Aorta (tissue), 5 donors: ENCODE results near the gene KCNN1. TPM values are rescaled to one million over a fixed set of nuclear protein-coding genes. Genes with fewer than 3 reads are reported as not detected.
"Not testable (repeated sequence)": the region's sequence is repeated elsewhere in the genome, so short reads cannot be mapped to it uniquely, and the experiment has no call there.

Source experiments
- ATAC-seq: fragments of 200-7000 bp; cut with Tn5 transposase; one replicate; pipeline ENCODE4 v1.9.1; 2022; ENCODE audit warnings: moderate library complexity; ENCODE audit not compliant: low FRiP score
- DNase-seq, 2 donors: peaks; one replicate each; pipeline ENCODE4 v3.0.0-alpha.2; 2020
- H3K27ac ChIP-seq, 2 donors: one replicate each; pipeline ENCODE4 v1.5.1; 2013; ENCODE audit warnings: low read length in 2 of 2, mild to moderate bottlenecking in 2 of 2, moderate library complexity in 2 of 2, control low read depth in 1 of 2, inconsistent platforms in 1 of 2, low read depth in 1 of 2
- H3K27me3 ChIP-seq, 2 donors: one replicate each; pipeline ENCODE4 v1.6.1; 2013; ENCODE audit warnings: control low read depth in 1 of 2, low read length in 1 of 2, mild to moderate bottlenecking in 1 of 2, moderate library complexity in 1 of 2; ENCODE audit not compliant: insufficient read depth in 2 of 2, control insufficient read depth in 1 of 2
- H3K36me3 ChIP-seq, 2 donors: one replicate each; pipeline ENCODE4 v1.6.1; 2013; ENCODE audit warnings: control low read depth in 1 of 2, low read length in 1 of 2, mild to moderate bottlenecking in 1 of 2; ENCODE audit not compliant: insufficient read depth in 2 of 2, control insufficient read depth in 1 of 2
- H3K4me1 ChIP-seq, 2 donors: one replicate each; pipeline ENCODE4 v1.6.1; 2013; ENCODE audit warnings: low read length in 2 of 2, control low read depth in 1 of 2, mild to moderate bottlenecking in 1 of 2, moderate library complexity in 1 of 2; ENCODE audit not compliant: insufficient read depth in 2 of 2, control insufficient read depth in 1 of 2
- H3K4me3 ChIP-seq, 2 donors: one replicate each; pipeline ENCODE4 v1.5.1; 2013; ENCODE audit warnings: low read length in 2 of 2, control low read depth in 1 of 2, mild to moderate bottlenecking in 1 of 2
- H3K9me3 ChIP-seq: one replicate; pipeline ENCODE4 v1.6.1; 2013; ENCODE audit warnings: mild to moderate bottlenecking, low read length; ENCODE audit not compliant: control insufficient read depth
- WGBS, 2 donors: extraction: QIAGEN DNeasy Blood & Tissue Kit; methylation state at CpG; one replicate each; pipeline ENCODE4 v1.1.7; 2013; 5-methylcytosine and 5-hydroxymethylcytosine counted together
- intact Hi-C, 2 donors: fragments of 100-400 bp; cut with DNase I; formaldehyde crosslinking; loops; one replicate each; pipeline versions ENCODE4 v1.14.2 to v1.15.0; 2022
- polyA plus RNA-seq, 2 donors: library from polyadenylated mRNA; stranded (reverse); fragments of 200-250 nt; gene quantifications; one replicate each; pipeline ENCODE4 v1.2.3, GENCODE V29; 2013
- total RNA-seq, 2 donors: library from RNA; stranded (reverse); fragmentation: NEBNext Ultra II Directional; extraction: Animal tissue kit (Norgen Biotek cat#: 25700); gene quantifications; one replicate each; pipeline ENCODE4 v1.2.1, GENCODE V29; 2021
- donor health status: healthy with polysubstance abuse.
- donor health status: Bipolar disorder and iron deficiency.
- donor health status: DM: no; HTN: no; CAD: no.
- donor health status: DM: no; HTN: no; CAD: no.
- donor health status: DM: yes; HTN: yes; CAD: no.

Gene KCNN1
- total and polyA plus RNA-seq, 4 donors, result 0.13 TPM; not detected in 2

DNA sequence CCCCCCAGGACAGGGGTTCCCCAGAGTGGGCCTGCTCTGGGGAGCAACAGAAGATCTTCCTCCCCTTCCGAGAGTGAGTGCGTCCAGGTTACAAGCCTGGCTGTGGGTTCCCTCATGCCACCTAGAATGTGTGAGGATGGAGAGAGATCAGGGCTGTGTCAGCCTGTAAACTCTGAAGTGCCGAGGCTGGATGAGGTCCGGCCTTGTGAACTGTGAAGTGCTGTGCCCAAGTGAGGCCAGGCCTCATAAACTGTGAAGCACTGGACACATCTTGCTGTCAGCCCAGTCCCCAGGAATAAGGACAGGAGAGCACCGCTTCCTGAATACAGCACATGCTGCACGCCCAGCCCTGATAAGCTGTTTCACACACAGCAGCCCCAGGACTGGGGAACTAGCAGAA is 7.6 kb downstream of the KCNN1 start:
- H3K9me3 ChIP-seq, result no peaks in the 10 kb centered on the region
- no peaks in the 10 kb centered on the region for H3K36me3 ChIP-seq
- no peak overlapping the region for H3K27ac ChIP-seq
- H3K27me3 ChIP-seq, result no peaks in the 10 kb centered on the region
- no peak for ATAC-seq
- no peak overlapping the region for H3K4me3 ChIP-seq
- intact Hi-C loops, result no loop called here
- no peak for DNase-seq
- no peaks in the 10 kb centered on the region for H3K4me1 ChIP-seq
- whole genome bisulfite sequencing, 2 donors, result 84 to 86% methylated on average over 6 of the region's 6 CpGs

DNA sequence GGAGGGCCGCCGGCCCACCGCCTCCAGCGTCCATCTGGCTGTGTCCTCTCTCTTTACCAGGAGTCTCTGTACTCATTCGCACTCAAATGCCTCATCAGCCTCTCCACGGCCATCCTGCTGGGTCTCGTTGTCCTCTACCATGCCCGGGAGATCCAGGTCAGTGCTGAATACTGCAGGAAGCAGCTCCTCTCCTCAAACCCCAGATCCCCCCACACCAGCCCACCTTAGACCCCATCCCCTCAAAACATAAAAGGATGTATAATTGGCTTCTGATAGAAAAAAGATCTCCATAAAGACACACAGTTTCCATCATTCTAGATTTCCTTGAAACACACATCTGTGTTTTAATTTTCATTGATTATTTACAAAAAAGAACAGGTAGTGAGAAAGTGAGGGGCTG is 8.1 kb downstream of the KCNN1 start:
- Histone ChIP-seq H3K36me3 (no peaks in the 10 kb centered on the region), H3K4me3 (no peak overlapping the region), H3K27me3 (no peaks in the 10 kb centered on the region), H3K9me3 (no peaks in the 10 kb centered on the region), H3K4me1 (no peaks in the 10 kb centered on the region), H3K27ac (no peak overlapping the region)
- DNase-seq (no peak), ATAC-seq (no peak)
- whole genome bisulfite sequencing, 2 donors, result 78 to 85% methylated on average over 8 of the region's 8 CpGs
- intact Hi-C loops, result no loop called here

DNA sequence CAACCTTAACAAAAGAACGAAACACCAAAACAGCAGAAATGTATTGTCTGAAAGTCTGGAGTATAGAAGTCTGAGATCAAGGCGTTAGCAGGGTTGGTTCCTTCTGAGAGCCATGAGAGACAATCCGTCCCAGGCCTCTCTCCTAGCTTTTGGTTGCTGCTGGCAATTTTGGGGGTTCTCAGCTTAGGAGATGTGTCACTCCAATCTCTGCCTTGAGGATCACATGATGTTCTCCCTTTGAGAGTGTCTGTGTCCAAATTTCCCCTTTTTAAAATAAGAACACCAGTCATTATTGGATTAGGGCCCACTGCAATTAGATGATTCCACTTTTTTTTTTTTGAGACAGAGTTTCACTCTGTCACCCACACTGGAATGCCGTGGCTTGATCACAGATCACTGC is 10.1 kb downstream of the KCNN1 start:
- no peak for ATAC-seq
- WGBS, 2 donors, result 80 to 91% methylated on average over 4 of the region's 4 CpGs
- H3K4me1 ChIP-seq, result no peaks in the 10 kb centered on the region

DNA sequence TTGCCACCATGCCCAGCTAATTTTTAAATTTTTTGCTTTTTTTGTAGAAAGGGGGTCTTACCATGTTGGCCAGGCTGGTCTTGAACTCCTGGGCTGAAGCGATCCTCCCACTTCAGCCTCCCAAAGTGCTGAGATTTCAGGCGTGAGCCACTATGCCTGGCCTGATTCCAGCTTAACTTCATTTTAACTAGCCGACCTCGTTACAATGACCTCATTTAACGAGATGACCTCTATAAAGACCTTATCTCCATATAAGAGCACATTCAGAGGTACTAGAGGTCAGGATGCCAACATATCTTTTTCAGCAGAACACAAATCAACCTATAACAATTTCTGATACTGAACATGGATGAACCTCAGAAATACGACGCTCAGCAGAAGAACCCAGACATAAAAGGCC is 10.6 kb downstream of the KCNN1 start:
- no peak for DNase-seq

More for the DNA sequence above, 10.1 kb downstream of the KCNN1 start:
- intact Hi-C loops, result no loop called here
- H3K4me3 ChIP-seq, result no peak overlapping the region
- no peaks in the 10 kb centered on the region for H3K9me3 ChIP-seq
- no peaks in the 10 kb centered on the region for H3K27me3 ChIP-seq
- H3K27ac ChIP-seq, result no peak overlapping the region
- H3K36me3 ChIP-seq, result no peaks in the 10 kb centered on the region
- no peak for DNase-seq

DNA sequence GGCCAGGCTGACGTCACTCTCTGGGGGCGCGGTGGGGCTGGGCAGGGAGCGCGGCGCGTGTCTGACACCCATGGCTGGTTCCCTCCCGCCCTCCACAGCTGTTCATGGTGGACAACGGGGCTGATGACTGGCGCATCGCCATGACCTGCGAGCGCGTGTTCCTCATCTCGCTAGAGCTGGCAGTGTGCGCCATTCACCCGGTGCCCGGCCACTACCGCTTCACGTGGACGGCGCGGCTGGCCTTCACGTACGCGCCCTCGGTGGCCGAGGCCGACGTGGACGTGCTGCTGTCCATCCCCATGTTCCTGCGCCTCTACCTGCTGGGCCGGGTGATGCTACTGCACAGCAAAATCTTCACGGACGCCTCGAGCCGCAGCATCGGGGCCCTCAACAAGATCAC is 14.7 kb downstream of the KCNN1 start:
- H3K27ac ChIP-seq, result no peak overlapping the region
- no peaks in the 10 kb centered on the region for H3K9me3 ChIP-seq
- ATAC-seq, result no peak
- no peak overlapping the region for H3K4me3 ChIP-seq
- H3K4me1 ChIP-seq, result no peaks in the 10 kb centered on the region
- intact Hi-C loops, result no loop called here
- no peak for DNase-seq
- H3K27me3 ChIP-seq, result no peaks in the 10 kb centered on the region
- H3K36me3 ChIP-seq, result no peaks in the 10 kb centered on the region
- WGBS, 2 donors, result 93 to 94% methylated on average over 34 to 38 of the region's 38 CpGs

More for the DNA sequence above, 10.6 kb downstream of the KCNN1 start:
- H3K27ac ChIP-seq, result no peak overlapping the region
- no peak for ATAC-seq
- no peaks in the 10 kb centered on the region for H3K4me1 ChIP-seq
- 77 to 82% methylated on average over 7 of the region's 7 CpGs for WGBS, 2 donors
- no peaks in the 10 kb centered on the region for H3K9me3 ChIP-seq
- no peak overlapping the region for H3K4me3 ChIP-seq
- intact Hi-C loops, result no loop called here
- H3K36me3 ChIP-seq, result no peaks in the 10 kb centered on the region
- no peaks in the 10 kb centered on the region for H3K27me3 ChIP-seq

DNA sequence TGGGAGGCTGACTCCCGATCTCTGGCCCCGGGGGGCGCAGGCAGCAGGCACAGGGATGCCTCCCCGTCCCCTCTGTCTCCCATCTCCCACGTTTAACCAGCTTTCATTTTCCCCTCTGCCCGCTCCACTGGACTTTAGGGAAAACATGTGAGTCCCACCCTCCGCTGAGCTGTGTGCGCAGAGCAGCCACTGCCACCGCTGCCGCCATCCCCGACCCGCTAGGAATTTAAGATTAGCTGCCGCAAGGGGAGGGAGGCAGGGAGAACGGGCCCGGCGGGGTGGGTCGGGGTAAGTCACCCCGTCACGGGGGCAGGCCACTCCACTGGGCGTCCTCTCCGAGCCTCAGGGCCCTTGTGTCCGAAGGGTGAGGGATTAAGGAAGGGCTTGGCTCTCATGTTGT is 15.5 kb downstream of the KCNN1 start:
- ATAC-seq, result no peak
- intact Hi-C loops, result no loop called here
- H3K9me3 ChIP-seq, result no peaks in the 10 kb centered on the region
- no peaks in the 10 kb centered on the region for H3K36me3 ChIP-seq
- no peak for DNase-seq
- H3K27ac ChIP-seq, result no peak overlapping the region
- no peaks in the 10 kb centered on the region for H3K4me1 ChIP-seq
- H3K27me3 ChIP-seq, result no peaks in the 10 kb centered on the region
- H3K4me3 ChIP-seq, result no peak overlapping the region
- WGBS, 2 donors, result 70 to 82% methylated on average over 22 of the region's 22 CpGs

DNA sequence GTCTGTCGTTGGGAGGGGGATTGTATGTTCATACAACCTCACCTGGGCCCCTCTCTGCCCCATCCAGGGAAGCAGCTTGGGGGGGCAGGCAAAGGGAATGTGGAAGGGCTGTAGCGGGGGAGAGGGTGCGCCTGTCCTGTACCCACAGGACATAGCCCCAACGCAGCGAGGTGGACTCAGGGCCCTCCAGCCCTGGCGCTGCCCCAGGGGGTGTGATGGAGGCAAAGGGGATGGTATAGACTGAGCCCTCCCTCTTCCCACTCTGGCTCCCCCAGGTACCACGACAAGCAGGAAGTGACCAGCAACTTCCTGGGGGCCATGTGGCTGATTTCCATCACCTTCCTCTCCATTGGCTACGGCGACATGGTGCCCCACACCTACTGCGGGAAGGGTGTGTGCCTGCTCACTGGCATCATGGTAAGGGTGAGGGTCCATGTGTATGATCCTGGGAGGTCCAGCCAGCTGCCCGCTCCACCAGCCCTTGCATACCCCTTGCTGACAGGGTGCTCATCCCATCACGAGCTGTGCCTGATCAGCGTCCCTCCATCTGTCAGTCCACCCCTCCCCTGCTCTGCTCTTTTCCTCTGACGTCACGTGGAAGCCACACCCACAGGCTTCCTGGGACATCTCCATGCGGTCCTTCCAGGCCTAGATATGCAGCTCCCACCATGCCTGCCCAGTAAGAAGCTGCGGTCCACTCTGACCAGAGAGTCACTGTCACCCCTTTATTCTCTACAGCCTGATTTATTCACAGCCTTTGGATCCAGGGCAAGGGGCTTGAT is 18.3 kb downstream of the KCNN1 start:
- DNase-seq, result no peak
- no peaks in the 10 kb centered on the region for H3K9me3 ChIP-seq
- H3K4me1 ChIP-seq, result no peaks in the 10 kb centered on the region
- 71 to 72% methylated on average over 17 of the region's 17 CpGs for WGBS, 2 donors
- no peaks in the 10 kb centered on the region for H3K27me3 ChIP-seq
- intact Hi-C loops, result no loop called here
- no peak overlapping the region for H3K27ac ChIP-seq
- no peak overlapping the region for H3K4me3 ChIP-seq
- ATAC-seq, result no peak
- H3K36me3 ChIP-seq, result no peaks in the 10 kb centered on the region

DNA sequence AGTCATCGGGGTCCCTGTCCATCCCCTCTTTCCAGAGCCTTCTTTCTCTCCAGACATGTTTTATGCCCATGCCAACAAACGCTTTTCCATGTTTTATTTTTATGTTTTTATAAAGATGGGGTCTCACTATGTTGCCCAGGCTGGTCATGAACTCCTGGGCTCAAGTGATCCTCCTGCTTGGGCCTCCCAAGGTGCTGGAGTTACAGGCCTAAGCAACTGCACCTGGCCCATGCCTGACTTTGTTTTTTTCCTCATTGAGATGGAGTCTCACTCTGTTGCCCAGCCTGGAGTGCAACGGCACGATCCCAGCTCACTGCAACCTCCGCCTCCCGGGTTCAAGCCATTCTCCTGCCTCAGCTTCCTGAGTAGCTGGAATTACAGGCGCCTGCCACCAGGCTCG is 19.7 kb downstream of the KCNN1 start:
- 70 to 74% methylated on average over 8 of the region's 8 CpGs for WGBS, 2 donors
- ATAC-seq, intact Hi-C loops: not testable (repeated sequence)

DNA sequence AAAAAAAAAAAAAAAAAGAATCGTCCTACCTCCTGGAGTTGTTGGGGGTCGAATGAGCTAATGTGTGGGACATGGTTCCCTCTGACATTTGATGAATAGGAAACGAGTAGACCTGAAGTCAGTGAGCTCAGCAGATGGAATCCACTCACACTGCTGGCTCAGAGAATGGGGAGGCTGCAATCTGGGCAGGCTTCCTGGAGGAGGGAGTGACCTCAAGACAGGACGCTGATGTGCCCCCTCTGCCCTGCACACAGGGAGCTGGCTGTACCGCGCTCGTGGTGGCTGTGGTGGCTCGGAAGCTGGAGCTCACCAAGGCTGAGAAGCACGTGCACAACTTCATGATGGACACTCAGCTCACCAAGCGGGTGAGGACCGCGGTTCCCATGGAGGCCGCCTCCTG is 21.3 kb downstream of the KCNN1 start:
- Histone ChIP-seq H3K4me1 (no peaks in the 10 kb centered on the region), H3K36me3 (no peaks in the 10 kb centered on the region), H3K4me3 (no peak overlapping the region), H3K27ac (no peak overlapping the region), H3K27me3 (no peaks in the 10 kb centered on the region), H3K9me3 (no peaks in the 10 kb centered on the region)
- no peak for ATAC-seq
- DNase-seq, result no peak
- intact Hi-C loops, result no loop called here
- WGBS, 2 donors, result 87 to 90% methylated on average over 13 of the region's 13 CpGs

More for the DNA sequence above, 19.7 kb downstream of the KCNN1 start:
- H3K27ac ChIP-seq, H3K4me3 ChIP-seq, H3K4me1 ChIP-seq, H3K27me3 ChIP-seq, H3K36me3 ChIP-seq, DNase-seq, H3K9me3 ChIP-seq: not testable (repeated sequence)
